Naive thymus-derived CD4-positive, alpha-beta T cell (primary cell): ENCODE results near the gene FOXA2. TPM values are rescaled to one million over a fixed set of nuclear protein-coding genes. Genes with fewer than 3 reads are reported as not detected.
"Not testable (repeated sequence)": the region's sequence is repeated elsewhere in the genome, so short reads cannot be mapped to it uniquely, and the experiment has no call there.

Experiments
- ATAC-seq: fragments of 150-1000 bp; cut with Tn5 transposase; 2 replicates; pipeline ENCODE4 v1.10.0; 2021; ENCODE audit warnings: mild to moderate bottlenecking, moderate library complexity
- CTCF ChIA-PET: fragments of 350-600 bp; sonication (Branson Sonifier 250); formaldehyde crosslinking; loops from one replicate; lab custom pipeline; 2021; ENCODE audit warnings: antibody characterized with exemption; lab: Charles Lee
- POLR2A ChIA-PET: fragments of 350-600 bp; sonication (Branson Sonifier 250); formaldehyde crosslinking; loops from one replicate; lab custom pipeline; 2021; ENCODE audit warnings: antibody characterized with exemption, inconsistent platforms; lab: Charles Lee
- DNase-seq, 9 donors: peaks; one replicate each; pipeline versions ENCODE4 v3.0.0 to v3.0.0-alpha.2; 2020 to 2022; ENCODE audit warnings: mixed read lengths in 1 of 9
- H3K27ac ChIP-seq: one replicate; pipeline ENCODE4 v1.7.0; 2013; ENCODE audit warnings: mild to moderate bottlenecking, low read depth, low read length, moderate library complexity
- H3K27me3 ChIP-seq, 2 donors: one replicate each; pipeline ENCODE4 v1.7.0; 2013; ENCODE audit warnings: low read length in 2 of 2, mild to moderate bottlenecking in 2 of 2, moderate library complexity in 2 of 2; ENCODE audit not compliant: control insufficient read depth in 2 of 2, insufficient read depth in 2 of 2
- H3K36me3 ChIP-seq, 3 experiments: 1 replicate in 2 of 3; 2 replicates in 1 of 3; pipeline ENCODE4 v1.7.0; 2013; ENCODE audit warnings: low read length in 3 of 3, mild to moderate bottlenecking in 3 of 3, moderate library complexity in 1 of 3; ENCODE audit not compliant: insufficient read depth in 3 of 3, control insufficient read depth in 2 of 3
- H3K4me1 ChIP-seq, 2 donors: one replicate each; pipeline ENCODE4 v1.7.0; 2013; ENCODE audit warnings: low read length in 2 of 2, mild to moderate bottlenecking in 2 of 2, moderate library complexity in 1 of 2; ENCODE audit not compliant: control insufficient read depth in 2 of 2, insufficient read depth in 2 of 2
- H3K4me3 ChIP-seq: 2 replicates; pipeline ENCODE4 v1.7.0; 2013; ENCODE audit warnings: mild to moderate bottlenecking, low read length
- H3K9me3 ChIP-seq, 3 experiments: 1 replicate in 2 of 3; 2 replicates in 1 of 3; pipeline ENCODE4 v1.7.0; 2013; ENCODE audit warnings: low read length in 3 of 3; ENCODE audit not compliant: control insufficient read depth in 2 of 3
- H3K27ac Mint-ChIP-seq, 9 donors: one replicate each; pipeline ENCODE4 v1.8.0; 2020 to 2022; ENCODE audit warnings: mixed read lengths in 9 of 9, mild to moderate bottlenecking in 8 of 9, moderate library complexity in 5 of 9, inconsistent platforms in 2 of 9
- H3K27me3 Mint-ChIP-seq, 5 donors: one replicate each; pipeline ENCODE4 v1.8.0; 2021 to 2022; ENCODE audit warnings: mixed read lengths in 5 of 5, mild to moderate bottlenecking in 1 of 5
- H3K36me3 Mint-ChIP-seq, 5 donors: one replicate each; pipeline ENCODE4 v1.8.0; 2020 to 2022; ENCODE audit warnings: mixed read lengths in 5 of 5, mild to moderate bottlenecking in 3 of 5, inconsistent platforms in 1 of 5
- H3K4me1 Mint-ChIP-seq, 7 donors: one replicate each; pipeline ENCODE4 v1.8.0; 2020 to 2022; ENCODE audit warnings: mixed read lengths in 7 of 7, mild to moderate bottlenecking in 3 of 7, inconsistent platforms in 1 of 7
- H3K4me3 Mint-ChIP-seq, 10 donors: one replicate each; pipeline ENCODE4 v1.8.0; 2020 to 2022; ENCODE audit warnings: mild to moderate bottlenecking in 10 of 10, mixed read lengths in 10 of 10, moderate library complexity in 6 of 10, inconsistent platforms in 2 of 10
- H3K9me3 Mint-ChIP-seq, 11 donors: one replicate each; pipeline ENCODE4 v1.8.0; 2020 to 2022; ENCODE audit warnings: mixed read lengths in 11 of 11, mild to moderate bottlenecking in 4 of 11, inconsistent platforms in 1 of 11, moderate library complexity in 1 of 11
- intact Hi-C, 2 donors: fragments of 100-400 bp; cut with micrococcal nuclease; formaldehyde crosslinking; loops; one replicate each; pipeline ENCODE4 v1.15.1; 2023
- polyA plus RNA-seq, 2 donors: library from polyadenylated mRNA; unstranded; fragments of 300-500 nt; fragmentation: Illumina TruSeq; gene quantifications; one replicate each; pipeline ENCODE4 v1.2.3, GENCODE V29; 2021
- total RNA-seq, 6 experiments: library from RNA in 5 of 6; stranded (reverse) in 5 of 6; gene quantifications; 1 replicate in 5 of 6; 2 replicates in 1 of 6; pipeline ENCODE4 v1.2.3 and lab custom pipeline; 2021 to 2026

The FOXA2 gene
- total and polyA plus RNA-seq, 7 experiments from 2014 or later, result not detected

DNA sequence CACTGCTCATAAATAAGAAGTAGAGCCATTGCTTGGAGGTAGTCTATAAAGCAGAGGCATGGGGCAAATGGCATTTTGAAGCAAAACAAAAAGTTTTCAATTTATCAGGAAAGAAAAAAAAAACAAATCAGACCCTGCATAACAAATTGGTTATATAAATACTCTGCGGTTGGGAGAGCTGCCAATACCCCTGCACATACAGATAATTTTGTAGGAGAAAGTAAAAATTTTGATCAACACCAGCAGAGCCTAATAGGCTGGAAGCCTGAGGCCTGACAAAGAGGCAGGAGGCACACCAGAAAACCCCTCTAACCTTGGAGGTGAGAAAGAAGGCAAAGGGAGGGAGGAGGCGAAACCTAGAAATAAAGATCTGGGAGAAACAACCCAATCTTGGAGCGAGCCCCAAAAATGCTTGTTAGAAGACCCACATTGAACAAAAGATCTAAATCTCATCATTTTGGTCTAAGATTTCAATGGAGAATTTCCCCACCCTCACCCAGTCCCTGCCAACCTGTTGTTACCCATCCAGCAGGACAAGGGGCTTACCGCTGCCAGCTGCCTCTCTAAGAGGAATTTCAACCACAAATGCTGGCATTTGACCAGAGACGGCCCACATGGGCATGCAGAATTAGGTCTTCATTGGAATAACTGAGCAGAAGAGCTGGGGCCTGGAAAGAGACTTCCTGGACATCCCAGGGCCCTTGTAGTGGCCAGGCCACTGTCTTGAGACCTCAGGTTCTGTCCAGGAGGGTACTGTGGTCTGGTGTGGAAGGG, 28.4 kb downstream of the FOXA2 start:
- Mint-ChIP-seq H3K9me3 (peaks cover 0 to 39% (median 10%) of the 10 kb centered on the region in 11 donors), H3K4me3 (no peak overlapping the region), H3K27ac (no peak overlapping the region), H3K36me3 (peaks cover 0 to 4% (median 0%) of the 10 kb centered on the region in 5 donors), H3K27me3 (peaks cover 28 to 42% (median 37%) of the 10 kb centered on the region in 5 donors), H3K4me1 (no peaks in the 10 kb centered on the region)
- no peak overlapping the region for H3K4me3 ChIP-seq
- H3K4me1 ChIP-seq, result no peaks in the 10 kb centered on the region
- ATAC-seq, result no peak
- ChIA-PET POLR2A (no interaction called here), CTCF (interaction anchor here (0.6 kb wide), 1 partner anchor 27 kb away, joined by 4 read pairs; no protein-coding TSS in a partner anchor)
- no peaks in the 10 kb centered on the region for H3K27me3 ChIP-seq
- no peak for DNase-seq
- intact Hi-C loops, result no loop called here
- H3K36me3 ChIP-seq, result no peaks in the 10 kb centered on the region
- no peak overlapping the region for H3K27ac ChIP-seq
- no peaks in the 10 kb centered on the region for H3K9me3 ChIP-seq

DNA sequence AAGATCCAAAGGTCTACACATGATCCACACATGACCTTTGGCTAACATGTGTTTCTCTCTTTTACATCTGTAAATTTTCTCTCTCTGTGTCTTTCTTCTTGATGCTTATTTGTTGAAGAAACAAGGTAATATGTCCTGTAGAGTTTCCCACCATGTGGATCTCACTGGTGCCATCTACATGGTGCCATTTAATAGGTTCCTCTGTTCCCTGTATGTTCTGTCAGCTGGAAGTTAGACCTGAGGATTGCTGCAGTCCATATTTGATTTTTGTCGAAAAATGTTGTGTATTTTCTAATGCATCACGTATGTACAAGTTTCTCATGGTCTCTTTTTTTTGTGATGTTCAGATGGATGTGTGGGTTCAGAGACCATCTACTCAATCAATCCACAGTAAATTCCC, 30.0 kb downstream of the FOXA2 start:
- DNase-seq (no peak), ATAC-seq (no peak)
- Histone ChIP-seq H3K4me1 (no peaks in the 10 kb centered on the region), H3K4me3 (no peak overlapping the region), H3K27me3 (no peaks in the 10 kb centered on the region), H3K9me3 (no peaks in the 10 kb centered on the region), H3K36me3 (no peaks in the 10 kb centered on the region), H3K27ac (no peak overlapping the region)
- H3K36me3 Mint-ChIP-seq, result peaks cover 0 to 4% (median 0%) of the 10 kb centered on the region in 5 donors
- peaks cover 14 to 33% (median 22%) of the 10 kb centered on the region in 5 donors for H3K27me3 Mint-ChIP-seq
- no peak overlapping the region for H3K27ac Mint-ChIP-seq
- CTCF ChIA-PET, result no interaction called here
- intact Hi-C loops, result no loop called here
- H3K9me3 Mint-ChIP-seq, result peaks cover 2 to 32% (median 10%) of the 10 kb centered on the region in 11 donors
- POLR2A ChIA-PET, result no interaction called here
- H3K4me1 Mint-ChIP-seq, result no peaks in the 10 kb centered on the region
- no peak overlapping the region for H3K4me3 Mint-ChIP-seq

DNA sequence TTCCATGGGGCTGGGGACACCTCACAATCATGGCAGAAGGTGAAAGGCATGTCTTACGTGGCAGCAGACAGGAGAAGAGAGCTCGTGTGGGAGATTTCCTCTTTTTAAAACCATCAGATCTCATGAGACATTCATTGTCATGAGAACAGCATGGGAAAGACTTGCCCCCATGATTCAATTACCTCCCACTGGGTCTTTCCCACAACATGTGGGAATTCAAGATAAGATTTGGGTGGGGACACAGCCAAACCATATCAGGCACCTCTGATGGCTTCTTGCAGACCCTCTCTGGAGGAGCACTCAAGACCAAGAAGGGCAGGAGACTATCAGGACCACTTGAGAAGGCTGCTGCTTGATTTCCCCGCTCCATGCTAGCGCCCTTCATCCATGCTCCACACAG, 33.9 kb downstream of the FOXA2 start:
- ATAC-seq, H3K27ac Mint-ChIP-seq, H3K4me3 Mint-ChIP-seq, H3K27me3 ChIP-seq, intact Hi-C loops, POLR2A ChIA-PET, H3K4me1 ChIP-seq, H3K36me3 ChIP-seq, DNase-seq, H3K9me3 ChIP-seq, CTCF ChIA-PET, H3K27ac ChIP-seq, H3K36me3 Mint-ChIP-seq, H3K4me1 Mint-ChIP-seq, H3K4me3 ChIP-seq: not testable (repeated sequence)
- Mint-ChIP-seq H3K27me3 (peaks cover 0 to 13% (median 11%) of the 10 kb centered on the region in 5 donors), H3K9me3 (peaks cover 2 to 25% (median 7%) of the 10 kb centered on the region in 11 donors)

DNA sequence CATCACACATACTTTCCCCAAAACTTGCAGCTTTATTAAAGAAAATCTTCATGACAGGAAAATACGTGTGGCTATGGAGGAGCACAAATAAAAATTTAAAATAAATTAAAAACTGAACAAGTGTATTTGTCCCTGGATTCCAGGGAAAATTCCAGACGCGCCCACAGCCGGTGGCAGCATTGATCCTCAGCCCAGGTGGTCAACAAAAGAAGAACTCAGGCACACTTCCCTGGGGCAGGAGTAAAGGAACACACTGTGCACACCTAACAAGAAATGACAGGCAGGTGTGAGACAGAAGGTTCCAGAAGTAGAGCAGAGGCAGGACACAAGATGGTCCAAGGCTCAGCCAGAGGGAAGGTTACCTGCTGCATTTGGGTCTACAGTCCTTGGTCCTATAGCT, 36.3 kb downstream of the FOXA2 start:
- Mint-ChIP-seq H3K27ac (no peak overlapping the region), H3K9me3 (peaks cover 2 to 19% (median 10%) of the 10 kb centered on the region in 11 donors), H3K4me3 (no peak overlapping the region), H3K36me3 (peaks cover 0 to 3% (median 0%) of the 10 kb centered on the region in 5 donors), H3K4me1 (no peaks in the 10 kb centered on the region), H3K27me3 (peaks cover 0 to 16% (median 7%) of the 10 kb centered on the region in 5 donors)
- CTCF ChIA-PET, result no interaction called here
- Histone ChIP-seq H3K4me1 (no peaks in the 10 kb centered on the region), H3K27ac (no peak overlapping the region), H3K36me3 (no peaks in the 10 kb centered on the region), H3K4me3 (no peak overlapping the region), H3K9me3 (no peaks in the 10 kb centered on the region), H3K27me3 (no peaks in the 10 kb centered on the region)
- no peak for ATAC-seq
- intact Hi-C loops, result no loop called here
- POLR2A ChIA-PET, result no interaction called here
- DNase-seq, result no peak

DNA sequence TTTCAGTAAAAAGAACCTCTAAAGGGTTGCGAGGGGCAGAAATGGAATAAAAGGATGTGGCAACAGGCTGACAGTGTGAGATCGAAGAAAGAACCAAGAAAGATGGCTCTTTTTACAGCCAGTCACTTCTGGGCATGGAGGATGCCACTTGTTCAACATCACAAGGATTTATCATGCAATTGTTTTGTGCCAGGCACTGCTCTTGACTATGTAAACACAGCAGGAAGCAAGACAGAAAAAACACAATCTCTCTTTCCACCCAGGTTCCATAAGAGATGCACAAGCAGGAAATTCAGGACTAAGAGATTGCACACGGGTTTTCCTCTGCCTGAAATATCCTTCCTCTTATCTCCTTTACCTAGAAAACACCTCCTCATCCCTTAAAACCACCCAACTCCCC, 38.0 kb downstream of the FOXA2 start:
- no peaks in the 10 kb centered on the region for H3K36me3 ChIP-seq
- ChIA-PET POLR2A (no interaction called here), CTCF (no interaction called here)
- no peak for ATAC-seq
- H3K27me3 Mint-ChIP-seq, result peaks cover 0 to 16% (median 5%) of the 10 kb centered on the region in 5 donors
- H3K9me3 ChIP-seq, result no peaks in the 10 kb centered on the region
- H3K9me3 Mint-ChIP-seq, result peaks cover 0 to 18% (median 7%) of the 10 kb centered on the region in 11 donors
- no peaks in the 10 kb centered on the region for H3K27me3 ChIP-seq
- no peak overlapping the region for H3K4me3 ChIP-seq
- intact Hi-C loops, result no loop called here
- DNase-seq, result no peak
- no peaks in the 10 kb centered on the region for H3K4me1 ChIP-seq
- no peaks in the 10 kb centered on the region for H3K4me1 Mint-ChIP-seq
- no peaks in the 10 kb centered on the region for H3K36me3 Mint-ChIP-seq
- H3K4me3 Mint-ChIP-seq, result no peak overlapping the region
- no peak overlapping the region for H3K27ac Mint-ChIP-seq
- no peak overlapping the region for H3K27ac ChIP-seq

DNA sequence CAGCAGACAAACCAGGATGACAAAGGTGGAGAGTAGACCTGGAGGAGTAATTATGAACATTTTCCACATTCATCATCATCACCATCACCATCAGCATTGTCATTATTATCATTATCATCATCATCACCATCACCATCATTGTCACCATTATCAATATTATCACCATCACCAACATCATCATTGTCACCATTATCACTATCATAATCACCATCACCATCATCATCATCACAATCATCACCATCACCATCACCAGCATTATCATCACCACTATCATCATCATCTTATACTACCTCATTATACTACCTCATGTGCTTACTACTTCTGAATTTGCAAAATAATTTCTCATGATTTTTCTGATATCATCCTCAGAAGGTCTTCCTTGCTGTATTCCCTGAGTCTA, 39.3 kb downstream of the FOXA2 start:
- no peak overlapping the region for H3K4me3 Mint-ChIP-seq
- ChIA-PET POLR2A (no interaction called here), CTCF (no interaction called here)
- H3K36me3 Mint-ChIP-seq, result no peaks in the 10 kb centered on the region
- Histone ChIP-seq H3K9me3 (no peaks in the 10 kb centered on the region), H3K4me1 (no peaks in the 10 kb centered on the region), H3K36me3 (no peaks in the 10 kb centered on the region), H3K27me3 (no peaks in the 10 kb centered on the region), H3K4me3 (no peak overlapping the region), H3K27ac (no peak overlapping the region)
- ATAC-seq, result no peak
- no peak for DNase-seq
- H3K27ac Mint-ChIP-seq, result no peak overlapping the region
- no peaks in the 10 kb centered on the region for H3K4me1 Mint-ChIP-seq
- intact Hi-C loops, result no loop called here
- H3K9me3 Mint-ChIP-seq, result peaks cover 0 to 18% (median 6%) of the 10 kb centered on the region in 11 donors
- peaks cover 0 to 15% (median 4%) of the 10 kb centered on the region in 5 donors for H3K27me3 Mint-ChIP-seq

DNA sequence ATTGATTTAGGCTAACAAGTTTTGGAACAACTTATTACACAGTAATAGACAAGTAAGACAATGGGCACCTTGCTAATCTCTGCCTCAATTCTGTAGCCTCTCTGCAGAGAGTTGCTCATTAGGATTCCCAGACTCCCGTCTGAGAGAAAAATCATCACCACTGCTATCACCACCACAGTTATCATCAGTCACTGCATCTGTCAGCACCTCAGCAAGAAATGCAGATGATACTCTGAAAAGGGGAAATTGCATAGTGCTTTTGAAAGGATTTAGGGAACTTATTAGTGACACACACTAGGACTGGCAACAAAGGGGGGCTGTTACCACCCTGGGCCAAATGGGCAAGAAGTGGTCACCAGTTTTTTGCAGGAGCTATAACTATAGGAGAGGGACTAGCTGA, 39.9 kb downstream of the FOXA2 start:
- Histone ChIP-seq H3K4me3 (no peak overlapping the region), H3K27me3 (no peaks in the 10 kb centered on the region), H3K27ac (no peak overlapping the region), H3K36me3 (no peaks in the 10 kb centered on the region), H3K9me3 (no peaks in the 10 kb centered on the region), H3K4me1 (no peaks in the 10 kb centered on the region)
- intact Hi-C loops, result no loop called here
- no peaks in the 10 kb centered on the region for H3K36me3 Mint-ChIP-seq
- ChIA-PET POLR2A (no interaction called here), CTCF (no interaction called here)
- ATAC-seq (no peak), DNase-seq (no peak)
- H3K4me3 Mint-ChIP-seq, result no peak overlapping the region
- peaks cover 0 to 13% (median 4%) of the 10 kb centered on the region in 5 donors for H3K27me3 Mint-ChIP-seq
- H3K27ac Mint-ChIP-seq, result no peak overlapping the region
- peaks cover 0 to 18% (median 4%) of the 10 kb centered on the region in 11 donors for H3K9me3 Mint-ChIP-seq
- H3K4me1 Mint-ChIP-seq, result no peaks in the 10 kb centered on the region
